HCT116 (cell line): ENCODE results near the gene SMIM28. TPM values are rescaled to one million over a fixed set of nuclear protein-coding genes. Genes with fewer than 3 reads are reported as not detected.

Experiments used
- ATAC-seq: fragments of 200-7000 bp; cut with Tn5 transposase; 2 replicates; pipeline ENCODE4 v1.9.1; 2020; ENCODE audit warnings: mild to moderate bottlenecking, moderate library complexity
- BruUV-seq: library from RNA; stranded (reverse); fragments of 400-500 nt; replicated peaks from 2 replicates; lab custom pipeline; 2021; lab: Mats Ljungman, UMichigan
- CTCF ChIA-PET: fragments of 300-600 bp; sonication (Branson Sonifier 250); formaldehyde crosslinking; loops from one replicate; lab custom pipeline; 2021; ENCODE audit warnings: antibody characterized with exemption; lab: Charles Lee
- POLR2A ChIA-PET: fragments of 300-600, 350-600 bp; sonication (Branson Sonifier 250); formaldehyde crosslinking; loops from one replicate; lab custom pipeline; 2021; ENCODE audit warnings: antibody characterized with exemption; lab: Charles Lee
- RAD21 ChIA-PET, 2 experiments: fragments of 300-600 bp; sonication (Branson Sonifier 250); formaldehyde crosslinking; loops; one replicate each; lab custom pipeline; 2023; ENCODE audit warnings: low total read pairs in 2 of 2; ENCODE audit not compliant: uncharacterized antibody in 2 of 2, unreplicated experiment in 2 of 2, low non-redundant PET in 1 of 2; lab: Charles Lee
- DNase-seq: peaks from one replicate; pipeline ENCODE4 v3.0.0-alpha.2; 2010; ENCODE audit warnings: low read depth, low spot score
- H2AFZ ChIP-seq: fragments of 200-600 bp; shearing (Covaris generic), sonication (generic); 2 replicates; pipeline ENCODE4 v1.6.1; 2017; ENCODE audit warnings: low read depth, mixed run types, mixed read lengths, antibody characterized with exemption, low read length; ENCODE audit not compliant: poor library complexity, severe bottlenecking
- H3K27ac ChIP-seq: 2 replicates; pipeline ENCODE4 v1.5.1; 2012; ENCODE audit warnings: low read depth, low read length
- H3K27me3 ChIP-seq: fragments of 200-600 bp; sonication (generic); 2 replicates; pipeline ENCODE4 v1.6.1; 2016; ENCODE audit warnings: mixed run types, low read length, mixed read lengths; ENCODE audit not compliant: insufficient read depth
- H3K36me3 ChIP-seq, 2 experiments: fragments of 200-500 bp in 1 of 2; fragments of 200-600 bp in 1 of 2; sonication (Bioruptor generic) in 1 of 2; sonication (generic) in 1 of 2; 2 replicates each; pipeline versions ENCODE4 v1.5.1 to v1.6.1; 2014 to 2016; ENCODE audit warnings: low read length in 2 of 2, inconsistent platforms in 1 of 2, mixed read lengths in 1 of 2, mixed run types in 1 of 2; ENCODE audit not compliant: insufficient read depth in 2 of 2, control insufficient read depth in 1 of 2
- H3K4me1 ChIP-seq, 2 experiments: fragments of 200-600 bp in 1 of 2; sonication (generic) in 1 of 2; 2 replicates each; pipeline versions ENCODE4 v1.5.1 to v1.6.1; 2012 to 2017; ENCODE audit warnings: low read length in 2 of 2, inconsistent platforms in 1 of 2, mild to moderate bottlenecking in 1 of 2, mixed read lengths in 1 of 2, mixed run types in 1 of 2, moderate library complexity in 1 of 2; ENCODE audit not compliant: insufficient read depth in 2 of 2, control insufficient read depth in 1 of 2
- H3K4me2 ChIP-seq: fragments of 200-600 bp; sonication (generic); 2 replicates; pipeline ENCODE4 v1.6.1; 2017; ENCODE audit warnings: mixed run types, low read length, mixed read lengths
- H3K4me3 ChIP-seq, 2 experiments: fragments of 200-600 bp in 1 of 2; sonication (generic) in 1 of 2; replicated peaks in 1 of 2; 2 replicates each; pipeline ENCODE4 v1.5.1; 2011 to 2016; ENCODE audit warnings: low read length in 2 of 2, control low read depth in 1 of 2, low read depth in 1 of 2, mild to moderate bottlenecking in 1 of 2, mixed read lengths in 1 of 2, mixed run types in 1 of 2
- H3K79me2 ChIP-seq: fragments of 200-600 bp; sonication (generic); 2 replicates; pipeline ENCODE4 v1.6.1; 2017; ENCODE audit warnings: mild to moderate bottlenecking, mixed run types, low read length, moderate library complexity, mixed read lengths; ENCODE audit not compliant: insufficient read depth
- H3K9ac ChIP-seq: fragments of 200-600 bp; sonication (generic); 2 replicates; pipeline ENCODE4 v1.6.1; 2016; ENCODE audit warnings: low read length, mixed read lengths
- H3K9me2 ChIP-seq: fragments of 200-600 bp; sonication (generic), shearing (Covaris generic); 2 replicates; pipeline ENCODE4 v1.6.1; 2017; ENCODE audit warnings: mixed run types, mild to moderate bottlenecking, moderate library complexity; ENCODE audit not compliant: insufficient read depth
- H3K9me3 ChIP-seq, 2 experiments: fragments of 200-500 bp in 1 of 2; fragments of 200-600 bp in 1 of 2; sonication (Bioruptor generic) in 1 of 2; sonication (generic) in 1 of 2; 2 replicates each; pipeline ENCODE4 v1.6.1; 2014 to 2017; ENCODE audit warnings: low read length in 2 of 2, mixed read lengths in 2 of 2, inconsistent platforms in 1 of 2, low read depth in 1 of 2, mild to moderate bottlenecking in 1 of 2, mixed run types in 1 of 2, moderate library complexity in 1 of 2; ENCODE audit not compliant: control insufficient read depth in 1 of 2, insufficient read depth in 1 of 2
- H4K20me1 ChIP-seq: fragments of 200-600 bp; sonication (generic), shearing (Covaris generic); 2 replicates; pipeline ENCODE4 v1.6.1; 2017; ENCODE audit warnings: mixed run types, mild to moderate bottlenecking, moderate library complexity; ENCODE audit not compliant: insufficient read depth
- CBX3 ChIP-seq: IDR thresholded peaks from 2 replicates; pipeline ENCODE4 v1.6.1; 2012; ENCODE audit warnings: low read depth
- CEBPB ChIP-seq: IDR thresholded peaks from 2 replicates; pipeline ENCODE4 v1.6.1; 2012; ENCODE audit warnings: low read depth
- CTCF ChIP-seq, 3 experiments: fragments of 200-600 bp in 1 of 3; sonication (generic) in 1 of 3; IDR thresholded peaks in 2 of 3; conservative IDR thresholded peaks in 1 of 3; 2 replicates each; pipeline ENCODE4 v1.5.1; 2012 to 2017; ENCODE audit warnings: low read depth in 2 of 3, low read length in 2 of 3, antibody characterized with exemption in 1 of 3, borderline replicate concordance in 1 of 3, control low read depth in 1 of 3, mild to moderate bottlenecking in 1 of 3, mixed read lengths in 1 of 3, mixed run types in 1 of 3, moderate library complexity in 1 of 3; ENCODE audit not compliant: insufficient read depth in 1 of 3
- EGR1 ChIP-seq: IDR thresholded peaks from 2 replicates; pipeline ENCODE4 v1.6.1; 2012; ENCODE audit warnings: low read depth
- EZH2 ChIP-seq: fragments of 200-600 bp; sonication (generic); IDR thresholded peaks from 2 replicates; pipeline ENCODE4 v1.6.1; 2017; ENCODE audit warnings: antibody characterized with exemption, mixed run types
- EZH2phosphoT487 ChIP-seq: fragments of 200-600 bp; IDR thresholded peaks from 2 replicates; pipeline ENCODE4 v1.6.1; 2018; ENCODE audit warnings: antibody characterized with exemption, borderline replicate concordance
- FOSL1 ChIP-seq: IDR thresholded peaks from 2 replicates; pipeline ENCODE4 v1.6.1; 2012; ENCODE audit warnings: low read depth
- JUND ChIP-seq: IDR thresholded peaks from 2 replicates; pipeline ENCODE4 v1.6.1; 2012
- MAX ChIP-seq: IDR thresholded peaks from 2 replicates; pipeline ENCODE4 v1.6.1; 2012
- POLR2A ChIP-seq: IDR thresholded peaks from 2 replicates; pipeline ENCODE4 v1.7.0; 2011; ENCODE audit warnings: borderline replicate concordance; ENCODE audit not compliant: insufficient read depth, insufficient read length; ENCODE audit errors: extremely low read depth
- POLR2AphosphoS5 ChIP-seq: IDR thresholded peaks from 2 replicates; pipeline ENCODE4 v1.6.1; 2011; ENCODE audit warnings: mild to moderate bottlenecking, low read depth, low read length, moderate library complexity
- RAD21 ChIP-seq: IDR thresholded peaks from 2 replicates; pipeline ENCODE4 v1.6.1; 2012; ENCODE audit warnings: low read depth, mild to moderate bottlenecking
- REST ChIP-seq: IDR thresholded peaks from 2 replicates; pipeline ENCODE4 v1.6.1; 2012; ENCODE audit warnings: low read depth
- YY1 ChIP-seq: IDR thresholded peaks from 2 replicates; pipeline ENCODE4 v1.6.1; 2011; ENCODE audit warnings: low read length, low read depth, moderate library complexity, mild to moderate bottlenecking; ENCODE audit not compliant: insufficient replicate concordance; ENCODE audit errors: extremely low read depth
- ZBTB33 ChIP-seq: IDR thresholded peaks from 2 replicates; pipeline ENCODE4 v1.6.1; 2011; ENCODE audit warnings: mild to moderate bottlenecking, low read length, moderate library complexity; ENCODE audit not compliant: insufficient replicate concordance; ENCODE audit errors: extremely low read depth
- ZFX ChIP-seq: fragments of 450-650 bp; IDR thresholded peaks from 2 replicates; pipeline ENCODE4 v1.6.1; 2017
- intact Hi-C: fragments of 100-400 bp; cut with micrococcal nuclease; formaldehyde crosslinking; loops from 2 replicates; pipeline ENCODE4 v1.10.0; 2022
- total RNA-seq: library from RNA; stranded (reverse); gene quantifications from one replicate; pipeline ENCODE4 v1.2.1, GENCODE V29; 2021; ENCODE audit not compliant: unreplicated experiment

SMIM28 gene
- total RNA-seq, 1 experiment from 2014 or later: not detected

GRCh38 chr6:138415125-138415524 is 37.4 kb downstream of the SMIM28 start:
- H3K36me3 ChIP-seq: peaks cover 10 to 17% of the 10 kb centered on the region in 2 experiments; a peak in 3 of 4 replicates
- TF ChIP-seq CTCF (IDR thresholded peaks at IDR 0.05 in 2 of 3, conservative IDR thresholded peaks at IDR 0.05 in 1 of 3; ENCODE audit: borderline replicate concordance in 1 of 3, insufficient read depth in 1 of 3, low read depth in 2 of 3, low read length in 2 of 3) (no peak), EGR1 (no peak), ZBTB33 (no peak), FOSL1 (no peak), EZH2phosphoT487 (no peak), EZH2 (no peak), JUND (no peak), ZFX (no peak), YY1 (no peak), CEBPB (no peak), MAX (no peak), POLR2A (no peak), POLR2AphosphoS5 (no peak), RAD21 (no peak), CBX3 (no peak), REST (no peak)
- no peak for ATAC-seq
- ChIA-PET RAD21 (no interaction called here), POLR2A (no interaction called here), CTCF (no interaction called here)
- intact Hi-C loops: no loop called here
- no peak overlapping the region for H3K27ac ChIP-seq
- no peaks in the 10 kb centered on the region for H3K9me2 ChIP-seq
- DNase-seq: no peak
- H3K4me3 ChIP-seq: no peak overlapping the region
- no peaks in the 10 kb centered on the region for H3K79me2 ChIP-seq
- BruUV-seq: no TSS peak
- no peaks in the 10 kb centered on the region for H4K20me1 ChIP-seq
- no peaks in the 10 kb centered on the region for H3K9me3 ChIP-seq
- no peak overlapping the region for H2AFZ ChIP-seq
- H3K4me1 ChIP-seq: peaks cover 5 to 15% of the 10 kb centered on the region in 2 experiments
- H3K27me3 ChIP-seq: no peaks in the 10 kb centered on the region
- no peak overlapping the region for H3K9ac ChIP-seq
- H3K4me2 ChIP-seq: no peak overlapping the region
